Stimulated activated CD8-positive, alpha-beta memory T cell treated with anti-CD3 and anti-CD28 coated beads, Interleukin-2, amount 100 ng/mL, for 1 hour (primary cell): ENCODE data around the gene MIB2.

ENCODE experiments used
- DNase-seq, 2 donors: peaks; one replicate each; pipeline ENCODE4 v3.0.0-alpha.2; 2020; ENCODE audit warnings: low read depth in 2 of 2

The MIB2 gene

GRCh38 chr1:1614204-1614953 is 921 bp upstream of the MIB2 start:
- no peak for DNase-seq

DNA sequence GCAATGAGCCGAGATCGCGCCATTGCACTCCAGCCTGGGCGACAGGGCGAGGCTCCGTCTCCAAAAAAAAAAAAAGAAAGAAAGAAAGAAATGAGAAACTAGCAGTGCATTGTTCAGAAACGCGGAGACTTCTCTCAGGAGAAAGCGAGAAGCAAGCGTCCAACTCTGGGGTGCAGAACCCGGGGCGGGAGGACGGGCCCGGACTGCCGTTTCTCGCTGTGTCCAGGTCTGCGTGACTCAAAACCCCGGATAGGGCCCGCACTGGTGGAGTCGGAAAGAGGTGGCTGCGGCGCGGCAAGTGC is 395 bp upstream of the MIB2 start:
- DNase-seq = no peak

- DNase-seq = no peak
Observed at GRCh38 chr1:1616045-1616790, 918 bp downstream of the MIB2 start.

DNA sequence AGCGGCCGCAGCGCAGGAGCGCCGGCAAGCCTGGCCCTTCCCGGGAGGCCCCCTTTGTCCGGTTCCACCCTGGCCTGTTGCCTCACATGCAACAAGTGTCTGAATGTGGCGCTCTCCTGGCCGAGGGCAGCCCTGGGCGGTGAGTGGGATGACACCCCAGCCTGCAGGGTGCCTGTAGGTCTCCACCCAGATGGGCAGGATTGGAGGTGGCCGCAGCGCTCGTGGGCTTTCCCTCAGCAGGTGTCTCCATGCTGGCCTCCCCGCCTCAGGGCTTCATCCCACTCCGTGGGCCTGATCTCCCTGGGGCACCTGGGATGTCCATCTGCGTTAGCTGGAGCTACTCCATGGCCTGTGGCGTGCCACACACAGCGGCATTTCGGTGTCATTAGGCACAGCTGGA is 1.5 kb downstream of the MIB2 start:
- no peak for DNase-seq

DNA sequence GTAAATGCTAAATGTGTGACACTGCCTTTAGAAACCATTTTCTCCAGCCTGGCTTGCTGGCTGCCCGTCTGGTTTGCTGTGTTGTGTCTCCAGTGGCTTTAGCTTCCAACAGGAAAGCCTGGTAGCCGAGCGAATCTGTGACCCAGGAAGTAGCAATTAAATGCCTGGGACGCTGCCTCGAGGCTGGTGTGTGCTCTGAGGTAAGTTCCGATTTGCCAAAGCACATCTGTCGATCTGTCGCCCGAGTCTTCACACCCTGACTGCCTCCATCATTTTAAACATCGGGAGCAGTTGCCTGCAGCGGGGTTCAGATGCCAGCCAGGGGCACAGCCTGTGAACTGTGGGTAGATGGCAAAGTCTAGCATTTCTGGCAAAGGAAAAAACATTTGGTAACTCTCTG is 2.2 kb downstream of the MIB2 start:
- no peak for DNase-seq

DNA sequence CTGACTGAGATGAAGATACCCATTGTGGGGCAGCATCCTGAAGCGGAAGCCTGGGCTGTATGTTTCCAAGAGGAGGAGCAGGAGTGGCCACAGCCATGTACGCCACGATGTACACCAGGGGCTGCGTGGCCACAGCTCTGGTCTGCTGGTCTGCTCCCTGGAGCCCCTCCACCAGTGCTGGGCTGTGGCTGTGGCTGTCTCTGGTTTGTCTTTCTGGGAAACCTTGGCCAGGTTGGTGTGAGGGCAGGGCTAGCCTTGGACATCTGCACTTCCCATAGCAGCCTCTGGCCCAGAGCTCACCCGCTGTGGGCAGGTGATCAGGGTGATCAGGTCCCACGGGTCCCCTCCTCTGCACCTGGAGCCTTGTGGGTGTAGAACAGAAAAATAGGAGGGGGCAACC is 2.6 kb downstream of the MIB2 start:
- DNase-seq = no peak

DNA sequence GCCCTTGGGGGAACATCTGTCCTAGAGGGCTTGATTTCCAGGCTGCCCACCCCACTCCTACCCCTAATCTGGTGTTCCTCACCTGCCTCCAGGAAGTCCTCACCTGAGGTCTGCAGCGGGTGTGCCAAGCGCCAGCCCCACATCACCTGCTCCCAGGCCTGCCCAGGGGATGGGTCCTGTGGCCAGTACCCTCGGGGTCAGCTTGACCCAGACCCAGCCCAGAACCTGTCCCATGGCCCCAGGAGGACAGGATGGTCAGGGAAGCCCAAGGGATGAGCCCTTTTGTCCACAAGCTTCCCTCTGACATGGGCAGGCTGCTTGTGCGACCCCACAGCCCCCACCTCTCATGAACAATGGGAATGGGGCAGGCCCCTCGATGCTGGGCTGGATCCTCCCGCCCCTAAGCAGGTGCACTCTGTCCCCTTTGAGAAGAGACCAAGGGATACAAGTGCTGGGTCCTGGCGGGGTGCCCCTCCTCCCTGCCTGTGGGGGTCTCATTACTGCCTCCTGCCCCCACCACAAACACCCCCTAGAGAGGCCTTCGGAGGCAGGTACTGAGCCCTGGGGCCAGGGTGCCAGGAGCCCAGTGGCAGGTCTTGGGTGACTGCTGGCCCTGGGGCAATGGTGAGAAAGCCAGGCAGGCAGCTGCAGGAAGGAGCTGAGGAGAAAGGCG is 3.2 kb downstream of the MIB2 start:
- no peak for DNase-seq

- DNase-seq = no peak
Observed at GRCh38 chr1:1619917-1620361, 4.6 kb downstream of the MIB2 start.

DNA sequence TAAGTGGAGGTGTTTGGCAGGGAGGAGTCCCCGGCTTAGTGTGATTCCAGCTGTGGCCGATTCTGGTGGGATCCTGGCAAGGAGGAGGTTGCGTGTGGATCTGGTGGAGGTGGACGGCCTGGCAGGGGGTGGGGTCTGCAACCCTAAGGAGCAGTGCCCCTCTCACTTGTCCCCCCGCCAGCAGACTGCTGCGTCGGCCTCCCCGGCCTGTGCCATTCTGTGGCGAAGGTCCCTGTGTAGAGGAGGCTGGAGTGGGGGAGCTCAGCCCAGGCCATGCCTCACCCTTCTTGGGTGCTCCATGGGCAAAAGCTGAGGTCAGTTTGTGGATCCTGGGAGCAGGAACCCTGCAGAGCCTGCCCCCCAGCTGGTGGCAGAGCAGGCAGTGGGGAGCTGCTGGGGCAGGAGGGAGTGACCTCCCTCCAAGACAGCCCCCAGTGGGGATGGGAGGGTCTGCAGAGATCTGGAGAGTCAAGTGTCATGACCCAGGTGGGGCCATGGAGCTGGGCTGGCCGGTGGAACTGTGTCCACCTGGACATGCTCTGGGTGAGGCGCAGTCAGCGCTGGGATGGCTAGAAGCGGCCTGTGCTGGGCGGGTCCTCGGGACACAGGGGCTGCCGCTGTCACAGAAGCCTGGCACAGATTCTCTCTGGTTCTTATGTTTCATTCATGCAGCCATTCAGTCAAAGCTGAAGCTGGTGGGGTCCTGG is 5.3 kb downstream of the MIB2 start:
- no peak for DNase-seq

GRCh38 chr1:1621173-1622009 is 6.1 kb downstream of the MIB2 start:
- DNase-seq = no peak

DNA sequence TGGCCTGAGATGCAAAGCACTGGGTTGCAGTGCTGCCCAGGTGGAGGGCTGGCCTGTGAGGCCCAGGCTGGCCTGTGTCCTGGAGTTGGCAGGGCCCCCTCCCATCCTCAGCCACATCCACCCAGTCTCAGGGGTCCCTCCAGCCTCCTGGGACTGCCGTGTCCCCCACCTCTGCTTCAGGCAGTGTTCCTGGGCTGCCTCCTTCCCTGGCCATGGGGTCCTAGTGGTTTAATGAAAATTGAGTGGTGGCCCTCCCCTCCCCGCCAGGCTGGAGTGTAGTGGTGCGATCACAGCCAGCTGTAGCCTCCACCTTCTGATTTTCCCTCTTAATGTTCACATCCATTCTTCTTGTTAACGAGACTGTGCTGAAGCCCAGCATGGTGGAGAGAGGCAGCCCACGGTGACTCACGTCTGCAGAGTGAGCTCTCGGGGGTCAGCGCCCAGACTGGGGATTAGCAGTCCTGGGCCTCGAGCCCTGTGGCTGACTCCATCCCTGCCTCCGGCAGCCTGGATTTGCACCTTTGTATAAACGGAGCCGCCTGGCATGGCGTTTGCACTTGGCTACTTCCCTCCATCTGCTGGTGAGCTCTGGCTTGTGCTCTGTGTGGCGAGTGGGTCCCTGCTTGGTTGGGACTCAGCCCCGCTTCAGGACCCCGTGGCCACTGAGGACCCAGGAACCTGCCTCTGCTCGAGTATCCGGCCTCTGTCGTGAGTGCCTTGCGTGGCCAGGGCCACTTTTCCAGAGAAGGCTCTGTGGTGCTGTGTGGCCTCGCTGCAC is 6.9 kb downstream of the MIB2 start:
- DNase-seq = no peak

GRCh38 chr1:1622788-1623094 is 7.4 kb downstream of the MIB2 start:
- DNase-seq = no peak

- no peak for DNase-seq
Observed at GRCh38 chr1:1623181-1623630, 7.9 kb downstream of the MIB2 start.

GRCh38 chr1:1623631-1624442 is 8.5 kb downstream of the MIB2 start:
- DNase-seq = no peak

- DNase-seq = no peak
Observed at GRCh38 chr1:1624443-1625403, 9.4 kb downstream of the MIB2 start.

GRCh38 chr1:1625404-1625775 is 10.1 kb downstream of the MIB2 start:
- no peak for DNase-seq

DNA sequence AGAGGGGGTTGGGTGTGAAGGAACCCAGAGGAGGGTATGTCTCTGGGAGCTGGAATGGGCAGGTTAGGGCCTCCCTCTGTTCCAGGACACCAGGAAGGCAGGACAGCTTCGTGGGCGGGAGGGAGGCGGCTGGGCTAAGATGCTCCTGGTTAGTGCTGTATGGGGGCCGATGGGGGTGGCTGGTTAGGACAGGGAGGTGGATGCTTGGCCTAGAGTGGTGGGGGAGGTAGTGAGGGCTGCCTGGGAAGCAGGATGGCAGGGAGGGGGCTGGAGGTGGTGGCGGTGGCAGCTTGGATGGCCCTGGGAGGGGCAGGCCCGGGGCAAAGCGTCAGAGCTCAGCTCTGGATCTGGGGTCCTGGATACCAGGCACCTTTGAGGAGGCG is 10.5 kb downstream of the MIB2 start:
- DNase-seq = no peak

GRCh38 chr1:1626207-1627141 is 11.2 kb downstream of the MIB2 start:
- DNase-seq = no peak
